Endometrial microvascular endothelial cells (primary cell): ENCODE measurements around the gene CST7. TPM values are rescaled to one million over a fixed set of nuclear protein-coding genes. Genes with fewer than 3 reads are reported as not detected.

Experiments used
- in situ Hi-C: cut with HindIII; loops from 2 replicates; pipeline ENCODE4 v1.10.0; 2017; ENCODE audit warnings: low sequenced_read_pairs, low pct_unique_long_range_greater_than_20kb; ENCODE audit errors: inconsistent ontology term
- total RNA-seq: library from RNA; depleted of rRNA; stranded (reverse); fragments of >200 nt; gene quantifications from one replicate; pipeline ENCODE4 v1.2.3, GENCODE V29; 2015; ENCODE audit errors: inconsistent ontology term

CST7 gene
- total RNA-seq, 1 donor from 2014 or later, result not detected

DNA sequence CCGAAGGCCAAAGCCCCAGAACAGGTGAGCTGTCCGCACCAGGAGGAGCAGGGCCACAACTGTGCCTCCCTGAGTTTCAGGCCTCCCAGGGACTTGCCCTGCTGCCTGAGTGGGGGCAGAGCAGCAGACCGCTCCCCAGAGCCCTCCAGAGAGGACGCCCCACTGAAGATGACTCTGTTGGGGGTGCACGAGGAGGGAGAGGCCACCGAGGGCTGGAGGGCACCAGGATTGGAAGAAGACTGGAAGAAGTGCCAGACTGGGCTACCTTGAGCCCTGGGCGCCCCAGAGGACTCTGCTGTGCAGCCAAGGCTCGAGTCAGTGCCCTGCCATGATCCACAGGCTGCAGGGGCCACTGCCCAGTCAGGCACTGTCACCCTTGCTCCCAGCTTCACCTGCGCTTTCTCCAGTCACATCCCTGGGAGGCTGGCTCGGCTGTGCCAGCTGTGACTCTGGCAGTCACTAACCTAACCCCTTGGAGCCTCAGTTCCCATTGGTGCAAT, 11.3 kb downstream of the CST7 start:
- in situ Hi-C loops, result no loop called here

DNA sequence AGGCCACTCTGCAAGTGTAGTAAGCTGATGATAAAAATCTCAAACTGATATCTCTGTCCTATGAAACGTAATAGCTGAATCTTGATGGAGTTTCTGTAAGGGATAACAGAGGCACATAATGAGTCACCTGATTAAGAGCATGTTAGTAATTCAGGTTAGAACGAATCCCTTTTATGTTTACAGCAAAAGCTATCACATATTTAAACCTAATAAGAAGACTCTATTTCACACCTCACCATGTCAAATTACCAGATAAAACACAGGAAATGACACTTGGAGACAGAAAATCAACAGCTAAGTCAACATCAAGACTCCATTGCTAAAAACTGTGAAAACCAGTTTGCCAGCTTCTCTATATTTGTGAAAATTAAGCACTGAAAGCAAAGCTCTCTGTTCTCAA, 11.8 kb downstream of the CST7 start:
- in situ Hi-C loops, result no loop called here

DNA sequence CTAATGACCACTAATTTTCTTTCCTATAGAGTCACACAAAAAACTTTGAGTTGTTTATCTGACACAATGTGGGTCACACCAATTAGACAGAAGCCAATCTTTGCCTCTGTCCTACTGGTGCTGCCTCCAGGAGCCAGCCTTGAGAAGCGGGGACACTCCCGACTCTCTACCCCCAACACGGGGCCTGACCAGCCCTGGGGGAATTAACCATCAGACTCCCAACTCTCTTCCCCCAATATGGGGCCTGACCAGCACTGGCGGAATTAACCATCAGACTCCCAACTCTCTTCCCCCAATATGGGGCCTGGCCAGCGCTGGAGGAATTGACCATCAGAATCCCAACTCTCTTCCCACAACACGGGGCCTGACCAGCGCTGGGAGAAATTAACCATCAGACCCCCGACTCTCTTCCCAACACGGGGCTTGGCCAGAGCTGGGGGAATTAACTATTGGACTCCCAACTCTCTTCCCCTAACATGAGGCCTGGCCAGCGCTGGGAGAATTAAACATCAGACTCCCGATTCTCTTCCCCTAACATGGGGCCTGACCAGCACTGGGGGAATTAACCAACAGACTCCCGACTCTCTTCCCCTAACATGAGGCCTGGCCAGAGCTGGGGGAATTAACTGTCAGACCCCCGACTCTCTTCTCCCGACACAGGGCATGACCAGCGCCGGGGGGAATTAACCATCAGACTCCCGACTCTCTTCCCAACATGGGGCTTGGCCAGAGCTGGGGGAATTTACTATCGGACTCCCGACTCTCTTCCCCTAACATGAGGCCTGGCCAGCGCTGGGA, 12.5 kb downstream of the CST7 start:
- in situ Hi-C loops, result no loop called here

DNA sequence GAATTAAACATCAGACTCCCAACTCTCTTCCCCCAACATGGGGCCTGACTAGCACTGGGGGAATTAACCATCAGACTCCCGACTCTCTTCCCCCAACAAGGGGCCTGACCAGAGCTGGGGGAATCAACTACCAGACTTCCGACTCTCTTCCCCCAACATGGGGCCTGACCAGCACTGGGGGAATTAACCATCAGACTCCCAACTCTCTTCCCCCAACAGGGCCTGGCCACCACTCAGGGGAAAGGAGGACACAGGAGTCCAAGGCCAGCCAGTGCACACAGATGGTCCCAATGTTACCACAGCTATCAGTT, 13.1 kb downstream of the CST7 start:
- in situ Hi-C loops, result no loop called here

DNA sequence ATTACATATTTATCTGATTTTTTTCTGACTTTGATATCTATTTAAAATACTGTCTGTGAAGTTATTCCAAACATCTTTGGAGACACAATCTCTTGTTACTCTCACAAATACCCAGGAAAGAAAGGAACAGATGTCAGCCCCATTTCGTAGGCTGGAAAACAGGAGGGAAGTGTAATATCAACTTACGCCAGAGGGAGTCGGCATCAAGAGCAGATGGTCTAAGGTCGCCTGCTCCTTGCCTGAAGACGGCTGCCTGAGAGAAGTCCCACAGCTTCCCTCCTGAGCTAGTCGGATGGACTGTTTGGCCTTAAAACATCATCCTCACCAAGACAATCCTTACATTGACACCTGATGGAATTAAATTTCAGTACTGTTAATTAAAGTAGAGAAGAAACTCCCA, 13.4 kb downstream of the CST7 start:
- in situ Hi-C loops, result no loop called here

DNA sequence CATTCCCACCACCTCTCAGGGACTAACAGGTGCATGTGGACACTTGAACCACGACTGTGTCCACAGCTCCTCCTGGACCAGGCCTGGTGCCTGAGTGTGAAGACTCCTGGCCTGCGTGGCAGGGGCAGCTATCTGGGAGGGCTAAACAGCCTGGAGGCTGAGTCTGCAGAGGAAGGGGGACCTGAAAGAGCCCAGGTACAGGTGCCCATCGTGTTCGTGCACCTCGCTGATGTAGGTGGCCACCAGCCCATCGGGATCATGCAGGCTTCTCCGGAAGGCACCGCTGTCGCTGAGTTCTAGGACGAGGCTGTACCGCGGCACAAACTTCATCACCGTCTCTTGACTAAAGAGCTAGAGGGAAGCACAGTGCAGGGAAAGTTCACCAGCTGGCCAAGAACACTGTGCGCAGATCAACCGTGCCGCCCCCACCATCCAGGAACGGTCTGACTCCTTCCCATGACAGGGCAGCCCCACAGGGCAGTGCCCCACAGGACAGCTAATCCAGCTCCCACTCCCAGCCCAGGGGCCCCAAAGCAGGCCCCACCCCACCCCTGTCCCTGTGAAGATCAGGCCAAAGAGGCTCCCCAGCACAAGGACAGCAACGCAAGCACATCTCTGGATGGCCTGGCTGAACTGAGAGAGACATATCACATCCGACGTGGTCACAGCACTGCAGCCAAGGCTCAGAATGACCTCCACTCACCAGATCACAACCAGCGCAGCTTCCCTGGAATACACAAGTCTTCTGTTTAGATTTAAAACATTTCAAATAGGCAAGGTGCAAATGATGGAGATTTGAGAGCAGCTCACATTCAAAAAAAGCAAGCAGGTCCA, 14.8 kb downstream of the CST7 start:
- in situ Hi-C loops, result no loop called here

DNA sequence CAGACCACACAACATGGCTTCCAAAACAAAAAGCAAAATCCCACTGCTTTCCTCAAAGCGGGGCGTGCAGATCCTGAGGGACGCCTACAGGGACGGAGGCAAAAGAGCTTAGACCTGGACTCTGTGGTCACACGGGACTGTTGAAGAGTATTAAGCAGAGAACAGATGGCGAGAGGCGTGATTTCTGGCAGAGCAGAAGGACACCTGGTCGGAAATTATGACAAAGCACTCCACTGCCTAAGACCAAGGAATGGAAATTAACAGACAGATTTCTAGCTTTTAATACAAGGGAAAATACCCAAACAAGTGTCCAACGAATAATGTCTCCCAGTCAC, 15.4 kb downstream of the CST7 start:
- in situ Hi-C loops, result no loop called here

DNA sequence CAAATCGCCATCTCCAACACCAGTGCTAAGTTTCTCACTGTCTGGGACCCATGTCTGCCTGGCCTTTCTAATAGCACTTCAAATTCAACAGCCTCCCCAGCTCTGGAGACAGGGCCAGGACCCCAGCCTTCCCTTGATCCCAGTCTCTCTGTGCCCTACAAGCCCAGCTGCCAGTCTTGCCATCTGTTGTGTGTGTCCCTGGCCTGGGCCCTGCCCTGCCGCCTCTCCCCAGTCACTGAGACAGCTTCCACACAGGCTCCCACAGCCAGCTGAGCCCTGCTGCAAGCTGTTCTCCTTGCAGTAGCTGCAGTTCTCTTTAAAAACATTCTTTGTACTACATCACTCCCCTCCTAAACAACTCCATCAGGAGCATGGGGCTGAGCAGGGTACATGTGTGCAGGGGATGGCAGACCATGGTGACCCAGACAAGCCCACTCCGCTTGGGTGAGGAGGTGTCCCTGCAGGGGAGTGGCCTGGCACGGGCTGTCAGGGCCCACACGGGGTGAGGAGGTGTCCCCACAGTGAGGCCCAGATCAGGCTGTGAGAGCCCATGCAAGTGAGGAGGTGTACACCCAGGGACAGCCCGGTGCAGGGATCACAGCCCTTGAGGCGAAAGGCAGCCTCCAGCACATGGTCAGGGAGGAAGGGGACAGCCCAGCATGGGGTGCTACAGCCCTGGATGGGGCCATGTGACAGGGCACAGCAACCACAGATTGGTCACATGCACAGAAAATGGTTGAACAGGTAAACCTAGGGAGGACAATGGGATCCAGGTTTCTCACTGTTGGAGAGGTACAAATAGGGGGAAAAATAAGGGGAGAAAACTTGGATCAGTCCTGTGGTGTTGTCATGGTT, 16.2 kb downstream of the CST7 start:
- in situ Hi-C loops, result no loop called here

DNA sequence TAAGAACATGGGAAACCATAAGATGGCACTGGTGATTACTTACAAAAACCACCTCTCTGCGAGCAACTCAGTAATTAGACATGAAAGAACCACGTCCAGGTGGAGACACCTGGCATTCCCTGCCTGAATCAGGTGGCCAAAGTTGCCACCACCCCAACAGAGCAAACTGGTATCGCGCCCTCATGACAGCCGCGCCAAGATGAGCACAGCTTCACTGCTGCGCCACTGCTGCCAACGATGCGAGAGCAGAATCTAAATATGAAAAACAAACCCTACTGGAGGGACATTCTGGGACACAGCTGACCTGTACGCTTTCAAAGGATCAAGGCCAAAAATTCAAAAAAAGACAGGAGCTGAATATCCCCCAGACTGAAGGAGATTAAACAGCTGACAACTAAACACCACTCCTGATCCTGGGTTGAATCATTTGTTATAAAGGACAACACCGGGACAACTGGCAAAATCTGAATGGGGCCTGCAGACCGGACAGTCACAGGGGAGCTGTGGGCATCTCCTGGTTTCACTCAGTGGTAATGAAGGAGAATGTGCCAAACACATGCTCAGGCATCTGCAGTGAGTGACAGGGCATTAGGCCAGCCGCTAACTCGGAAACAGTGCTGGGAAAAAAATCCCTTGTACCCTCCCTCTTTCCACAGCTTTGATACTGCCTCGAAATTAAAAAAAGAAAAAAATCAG, 17.4 kb downstream of the CST7 start:
- in situ Hi-C loops, result no loop called here

DNA sequence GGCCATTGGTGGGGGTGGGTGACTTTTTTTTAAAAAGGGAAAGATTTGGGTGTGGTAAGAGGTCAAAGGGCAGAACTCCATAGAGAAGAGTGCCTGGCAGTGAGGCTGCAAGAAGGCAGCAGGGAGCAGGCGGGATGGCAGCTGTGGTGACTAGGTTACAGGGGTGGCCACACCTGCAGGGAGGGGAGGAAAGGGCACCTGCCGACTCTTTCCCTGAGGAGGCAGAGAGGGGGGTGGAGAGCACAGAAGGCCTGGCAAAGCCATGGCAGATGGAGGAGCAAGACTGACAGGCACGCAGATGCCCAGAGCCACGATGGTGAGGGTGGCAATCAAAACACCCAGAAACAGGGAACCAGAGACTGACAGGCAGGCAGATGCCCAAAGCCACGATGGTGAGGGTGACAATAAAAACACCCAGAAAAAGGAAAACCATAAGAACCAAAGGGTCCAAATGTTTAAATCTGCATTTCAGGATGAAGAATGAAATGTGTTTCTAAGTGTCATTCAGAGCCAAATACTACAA, 19.3 kb downstream of the CST7 start:
- in situ Hi-C loops, result no loop called here

DNA sequence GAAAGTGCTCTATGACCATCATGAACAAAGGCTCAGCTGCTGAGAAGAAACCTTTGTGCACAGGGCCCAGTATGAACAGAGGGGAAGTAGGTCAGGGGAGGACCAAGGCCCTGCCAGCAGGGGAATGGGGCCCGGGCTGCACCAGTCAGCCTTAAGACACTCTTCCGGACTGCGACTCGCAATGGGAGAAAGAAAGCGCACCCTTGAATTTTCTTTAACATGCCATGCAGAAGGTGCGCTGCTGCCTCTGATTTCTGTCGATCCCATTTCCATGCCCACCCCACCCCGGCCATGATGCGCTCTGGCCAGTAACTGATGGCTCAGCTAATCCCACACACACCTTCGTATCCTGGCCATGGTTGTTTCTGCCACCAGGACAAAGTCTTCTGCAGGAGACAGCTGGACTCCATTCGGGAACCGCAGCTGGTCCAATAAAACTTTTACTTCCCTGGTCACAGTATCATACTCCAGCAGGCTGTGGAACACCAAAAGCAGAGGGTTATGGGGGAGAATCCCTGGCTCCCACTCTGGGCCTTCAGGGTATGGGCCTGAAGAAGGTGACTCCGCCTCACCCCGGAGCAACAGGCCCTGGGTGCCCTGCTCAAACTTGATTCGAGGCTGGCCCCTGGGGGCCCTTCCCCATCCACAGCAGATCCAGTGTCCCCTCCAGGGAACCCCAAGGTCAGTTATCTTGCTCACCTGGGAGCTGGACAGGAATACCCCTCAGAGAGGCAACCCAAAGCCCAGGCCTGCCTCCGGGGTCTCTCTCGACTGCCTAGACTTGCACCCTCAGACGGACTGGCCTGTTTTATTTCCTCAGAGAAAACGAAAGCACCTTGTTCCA, 20.3 kb downstream of the CST7 start:
- in situ Hi-C loops, result no loop called here

DNA sequence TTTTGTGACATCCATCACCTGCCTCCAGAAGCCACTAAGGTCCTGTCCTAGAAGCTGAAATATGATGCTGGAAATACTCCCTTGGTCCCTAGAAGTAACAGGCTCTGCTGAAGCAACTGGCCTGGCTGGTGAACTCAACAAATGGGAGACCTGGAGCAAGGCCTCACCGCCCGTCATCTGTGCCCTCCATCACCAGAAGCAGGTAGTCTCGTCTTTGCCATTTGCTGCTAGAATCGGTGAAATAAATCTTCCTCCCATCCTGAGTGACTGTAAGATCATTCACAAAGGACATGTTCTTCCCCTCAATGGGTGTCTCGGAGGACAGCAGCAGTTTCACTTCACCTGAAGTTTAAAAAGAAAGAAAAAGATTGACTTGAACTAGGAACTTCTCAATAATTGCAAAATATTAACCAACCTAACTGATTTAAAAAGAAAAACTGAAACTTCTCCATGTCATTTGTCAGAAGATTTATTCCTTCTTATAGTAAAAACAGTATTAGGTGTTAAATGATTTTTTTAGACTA, 21.0 kb downstream of the CST7 start:
- in situ Hi-C loops, result no loop called here

DNA sequence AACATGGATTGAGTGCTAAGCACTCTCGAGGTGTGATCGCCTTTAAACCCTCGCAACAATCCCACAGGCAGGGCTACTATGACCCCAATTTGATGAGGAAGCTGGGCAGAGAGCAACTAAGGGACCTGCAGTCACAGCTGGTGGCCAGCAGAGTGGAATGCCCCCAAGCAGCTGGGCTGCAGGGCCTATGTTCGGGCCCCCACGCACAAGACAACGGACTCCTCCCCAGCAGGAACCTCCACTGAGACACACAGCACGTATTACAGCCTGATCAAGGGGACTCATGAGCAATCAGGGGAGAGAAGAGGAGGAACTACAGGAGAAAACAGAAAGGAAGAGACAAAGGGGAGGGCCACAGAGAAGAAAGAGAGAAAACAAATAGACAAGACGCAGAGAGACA, 21.7 kb downstream of the CST7 start:
- in situ Hi-C loops, result no loop called here

DNA sequence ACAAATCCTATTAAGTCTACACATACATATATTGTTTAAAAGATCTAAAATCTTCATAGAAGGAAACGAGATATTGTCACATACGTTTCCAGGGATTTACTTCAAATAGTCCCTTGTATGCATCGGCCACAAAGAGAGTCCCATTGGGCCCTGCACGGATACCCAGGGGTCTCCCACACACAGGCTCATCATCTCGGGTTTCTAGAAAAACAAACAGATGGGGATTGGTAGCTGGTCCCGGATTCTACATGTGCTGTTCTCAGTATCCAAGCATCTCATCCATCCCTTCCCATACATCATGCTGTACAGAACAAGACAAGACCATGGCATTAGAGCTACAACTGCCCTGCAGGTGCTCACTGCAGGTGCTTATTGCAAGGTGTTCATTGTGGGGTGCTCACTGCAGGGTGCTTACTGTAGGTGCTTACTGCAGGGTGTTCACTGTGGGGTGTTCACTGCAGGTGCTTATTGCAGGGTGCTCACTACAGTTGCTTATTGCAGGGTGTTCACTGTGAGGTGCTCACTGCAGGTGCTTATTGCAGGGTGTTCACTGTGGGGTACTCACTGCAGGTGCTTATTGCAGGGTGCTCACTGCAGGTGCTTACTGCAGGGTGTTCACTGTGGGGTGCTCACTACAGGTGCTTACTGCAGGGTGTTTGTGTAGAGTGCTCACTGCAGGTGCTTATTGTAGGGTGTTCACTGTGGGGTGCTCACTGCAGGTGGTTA, 22.5 kb downstream of the CST7 start:
- in situ Hi-C loops, result no loop called here

DNA sequence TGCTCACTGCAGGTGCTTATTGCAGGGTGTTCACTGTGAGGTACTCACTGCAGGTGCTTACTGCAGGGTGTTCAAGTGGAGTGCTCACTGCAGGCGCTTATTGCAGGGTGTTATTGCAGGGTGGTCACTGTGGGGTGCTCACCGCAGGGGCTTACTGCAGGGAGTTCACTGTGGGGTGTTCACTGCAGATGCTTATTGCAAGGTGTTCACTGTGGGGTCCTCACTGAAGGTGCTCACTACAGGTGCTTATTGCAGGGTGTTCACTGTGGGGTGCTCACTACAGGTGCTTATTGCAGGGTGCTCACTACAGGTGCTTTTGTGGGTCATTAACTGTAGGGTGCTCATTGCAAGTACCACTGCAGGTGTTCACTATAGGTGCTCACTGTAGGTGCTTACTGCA, 23.3 kb downstream of the CST7 start:
- in situ Hi-C loops, result no loop called here

DNA sequence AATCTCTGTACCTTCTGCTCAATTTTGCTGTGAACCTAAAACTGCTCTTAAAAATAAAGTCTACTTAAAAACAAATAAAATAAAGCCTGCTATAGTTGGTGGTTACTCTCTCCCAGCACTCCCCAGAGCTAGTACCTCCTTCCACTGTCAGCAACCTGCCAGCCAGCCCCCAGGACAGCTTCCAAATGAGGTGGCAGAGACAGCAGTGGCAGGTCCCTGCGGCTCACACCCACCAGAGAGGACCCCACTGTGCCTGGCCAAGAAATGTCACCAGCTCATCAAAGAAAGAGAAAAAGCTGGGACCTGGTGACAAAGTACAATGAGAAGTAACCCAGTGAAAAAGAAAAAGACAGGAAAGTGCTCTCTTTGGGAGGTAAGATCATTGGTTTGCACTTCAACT, 28.3 kb downstream of the CST7 start:
- in situ Hi-C loops, result no loop called here

DNA sequence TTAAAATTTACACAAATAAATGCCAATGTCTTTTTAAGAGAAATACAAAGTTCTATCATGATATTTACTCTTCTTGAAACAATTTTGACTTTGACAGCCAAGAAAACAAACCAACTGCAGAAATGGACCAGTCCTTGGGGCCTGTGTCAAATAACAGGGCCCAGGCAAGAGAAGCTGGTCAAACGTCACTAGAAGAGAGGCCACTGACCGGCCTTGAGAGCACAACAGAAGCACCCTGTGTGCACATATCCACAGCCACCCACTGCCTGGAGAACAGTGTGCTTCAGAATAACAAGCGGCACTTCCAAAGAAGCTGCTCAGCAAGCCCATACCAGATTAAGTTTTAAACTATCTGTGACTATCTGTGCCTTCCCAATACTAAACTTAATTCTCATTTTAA, 28.7 kb downstream of the CST7 start:
- in situ Hi-C loops, result no loop called here
